ENCODE measurements around the gene ATF3.
A peak's percentile ranks its signal among the peaks of the same experiment; 100 is the strongest.
"Not testable (repeated sequence)": the region's sequence is repeated elsewhere in the genome, so short reads cannot be mapped to it uniquely, and the experiment has no call there.

ATF3 gene

GRCh38 chr1:212647004-212647403, 38.4 kb downstream of the ATF3 start:
- FAIRE-seq: no peak
- DNase-seq (ENCODE audit: insufficient read length, low spot score): no peak

- DNase-seq (ENCODE audit: insufficient read length, low spot score) (no peak), FAIRE-seq (no peak)
Observed at GRCh38 chr1:212648431-212648830, 39.9 kb downstream of the ATF3 start.

GRCh38 chr1:212649020-212649419, 40.5 kb downstream of the ATF3 start:
- DNase-seq (ENCODE audit: insufficient read length, low spot score) (no peak), FAIRE-seq (no peak)

GRCh38 chr1:212650228-212650627, 41.7 kb downstream of the ATF3 start:
- DNase-seq (ENCODE audit: insufficient read length, low spot score) (no peak), FAIRE-seq (no peak)

- no peak for DNase-seq (ENCODE audit: insufficient read length, low spot score)
- no peak for FAIRE-seq
Observed at GRCh38 chr1:212651521-212651920, 43.0 kb downstream of the ATF3 start.

- DNase-seq (ENCODE audit: insufficient read length, low spot score) (no peak), FAIRE-seq (no peak)
Observed at GRCh38 chr1:212651977-212652376, 43.4 kb downstream of the ATF3 start.

GRCh38 chr1:212652609-212653008, 44.0 kb downstream of the ATF3 start:
- DNase-seq (ENCODE audit: insufficient read length, low spot score) (no peak), FAIRE-seq (no peak)

- FAIRE-seq (no peak), DNase-seq (ENCODE audit: insufficient read length, low spot score) (no peak)
Observed at GRCh38 chr1:212655668-212656440, 47.3 kb downstream of the ATF3 start.

GRCh38 chr1:212656730-212657129, 48.2 kb downstream of the ATF3 start:
- FAIRE-seq (peak; percentile 31), DNase-seq (ENCODE audit: insufficient read length, low spot score) (no peak)

GRCh38 chr1:212658250-212658649, 49.7 kb downstream of the ATF3 start:
- DNase-seq (ENCODE audit: insufficient read length, low spot score); FAIRE-seq: not testable (repeated sequence)

- FAIRE-seq: no peak
- DNase-seq (ENCODE audit: insufficient read length, low spot score): no peak
Observed at GRCh38 chr1:212664409-212665199, 56.0 kb downstream of the ATF3 start.

- DNase-seq (ENCODE audit: insufficient read length, low spot score) (peak; percentile 54), FAIRE-seq (peak; percentile 90)
Observed at GRCh38 chr1:212665241-212666115, 56.9 kb downstream of the ATF3 start.

GRCh38 chr1:212666116-212666775, 57.7 kb downstream of the ATF3 start:
- no peak for FAIRE-seq

GRCh38 chr1:212667223-212668139, 58.9 kb downstream of the ATF3 start:
- DNase-seq (ENCODE audit: insufficient read length, low spot score) (no peak), FAIRE-seq (peak; percentile 26)

More at GRCh38 chr1:212666116-212666775, 57.7 kb downstream of the ATF3 start:
- DNase-seq (ENCODE audit: insufficient read length, low spot score): no peak

GRCh38 chr1:212668477-212668876, 59.9 kb downstream of the ATF3 start:
- FAIRE-seq: peak; percentile 31
- DNase-seq (ENCODE audit: insufficient read length, low spot score): no peak

GRCh38 chr1:212669102-212669501, 60.5 kb downstream of the ATF3 start:
- DNase-seq (ENCODE audit: insufficient read length, low spot score) (no peak), FAIRE-seq (no peak)

GRCh38 chr1:212669600-212669999, 61.0 kb downstream of the ATF3 start:
- FAIRE-seq (no peak), DNase-seq (ENCODE audit: insufficient read length, low spot score) (no peak)

- no peak for DNase-seq (ENCODE audit: insufficient read length, low spot score)
Observed at GRCh38 chr1:212670301-212670700, 61.7 kb downstream of the ATF3 start.

More at GRCh38 chr1:212670301-212670700, 61.7 kb downstream of the ATF3 start:
- no peak for FAIRE-seq
